Left lobe of liver (tissue), 2 donors: Measurements from ENCODE around the gene PGBD5. TPM values are rescaled to one million over a fixed set of nuclear protein-coding genes. Genes with fewer than 3 reads are reported as not detected.
"Not testable (repeated sequence)": the region's sequence is repeated elsewhere in the genome, so short reads cannot be mapped to it uniquely, and the experiment has no call there.

Experiments
- ATAC-seq: fragments of 200-7000 bp; cut with Tn5 transposase; one replicate; pipeline ENCODE4 v1.9.1; 2020; ENCODE audit warnings: mild to moderate bottlenecking, moderate library complexity
- DNase-seq: peaks from one replicate; pipeline ENCODE4 v3.0.0-alpha.2; 2020; ENCODE audit warnings: low spot score
- total RNA-seq: library from RNA; stranded (reverse); gene quantifications from one replicate; pipeline ENCODE4 v1.2.1, GENCODE V29; 2021
- donor health status: DM: no; HTN: no; CAD: no; lungs with moderate emphysema.
- donor health status: DM: no; HTN: yes; CAD: no.

PGBD5 gene
- total RNA-seq, 1 donor from 2014 or later = 7.5 TPM

DNA sequence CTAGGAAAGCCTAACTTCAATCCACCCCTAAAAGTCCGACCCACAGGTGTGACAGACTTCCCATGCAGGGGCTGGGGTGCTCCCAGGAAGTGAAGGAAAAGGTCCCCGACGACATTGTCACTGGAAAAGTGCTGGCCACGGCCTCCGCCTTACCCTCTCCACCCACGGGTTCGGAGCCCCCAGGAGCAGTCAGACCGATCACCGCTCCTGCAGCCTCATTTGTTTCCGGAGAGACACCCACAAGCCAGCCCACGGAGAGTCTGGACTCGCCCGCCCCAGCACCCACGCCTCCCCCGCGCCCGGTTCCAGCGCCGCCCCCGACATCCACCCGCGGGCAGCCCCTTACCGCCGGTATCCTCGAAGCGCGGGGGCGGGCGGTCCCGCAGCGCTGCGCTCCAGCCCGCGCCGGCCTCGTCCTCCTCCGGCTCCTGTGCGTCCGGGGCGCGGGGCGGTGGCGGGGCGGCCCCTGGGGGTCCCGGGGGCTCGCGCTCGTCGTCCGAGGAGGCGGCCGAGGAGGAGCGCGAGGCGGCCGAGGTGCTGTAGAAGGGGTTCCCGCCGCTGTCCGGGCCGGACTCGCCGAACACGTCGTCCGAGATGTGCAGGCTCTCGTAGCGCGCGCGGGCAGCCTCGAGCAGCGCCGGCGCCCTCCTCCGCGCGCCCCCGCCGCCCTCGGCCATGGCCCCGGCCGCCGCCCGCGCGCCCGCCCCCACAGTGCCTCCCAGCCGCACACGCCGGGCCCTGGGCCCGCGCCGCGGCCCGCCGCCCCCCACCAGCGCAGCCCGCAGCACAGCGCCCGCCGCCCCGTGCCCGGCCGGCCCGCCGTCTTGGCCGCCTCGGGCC, 660 bp downstream of the PGBD5 start:
- no peak for ATAC-seq

DNA sequence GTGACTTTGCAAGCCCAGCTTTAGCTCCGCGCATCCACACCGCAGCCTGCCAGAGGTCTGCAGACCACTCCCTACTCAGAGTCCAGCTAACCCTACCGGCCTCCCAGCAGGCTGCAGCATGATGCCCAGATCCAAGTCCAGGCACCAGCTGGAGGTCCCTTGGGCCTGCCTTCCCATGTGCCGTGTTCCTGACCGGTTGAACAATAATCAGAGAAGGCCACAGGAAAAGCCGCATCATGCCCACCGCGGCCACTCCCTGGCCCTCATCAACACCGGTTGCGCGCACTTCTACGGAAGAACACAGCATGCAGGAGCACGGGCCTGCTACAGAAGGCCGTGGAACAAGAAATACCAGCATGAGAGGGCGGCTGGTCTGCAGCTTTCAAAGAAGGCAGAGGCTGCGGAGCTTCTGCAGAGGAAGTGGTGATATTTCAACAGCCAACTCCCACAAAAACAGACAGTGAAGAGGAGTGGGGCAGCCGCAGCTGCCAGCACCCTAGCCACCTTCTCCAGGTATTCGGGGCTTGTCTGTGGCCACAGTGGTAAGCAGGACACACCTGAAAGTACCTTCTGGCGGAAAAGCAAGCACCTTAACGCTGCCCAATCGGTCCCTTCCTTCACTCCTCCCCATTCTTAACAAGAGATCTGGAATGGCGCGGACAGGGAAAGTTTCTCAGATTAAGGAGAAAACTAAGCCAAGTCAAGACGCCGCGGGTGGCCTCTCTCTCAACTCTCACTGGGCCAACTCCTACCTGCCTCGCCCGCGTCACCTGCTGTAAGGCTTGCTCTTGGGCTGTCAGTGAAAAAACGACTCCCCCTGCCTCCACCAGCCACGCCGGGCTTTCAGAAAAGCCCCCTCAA, 1.5 kb downstream of the PGBD5 start:
- DNase-seq (no peak), ATAC-seq (no peak)

More for the DNA sequence above, 660 bp downstream of the PGBD5 start:
- no peak for DNase-seq

DNA sequence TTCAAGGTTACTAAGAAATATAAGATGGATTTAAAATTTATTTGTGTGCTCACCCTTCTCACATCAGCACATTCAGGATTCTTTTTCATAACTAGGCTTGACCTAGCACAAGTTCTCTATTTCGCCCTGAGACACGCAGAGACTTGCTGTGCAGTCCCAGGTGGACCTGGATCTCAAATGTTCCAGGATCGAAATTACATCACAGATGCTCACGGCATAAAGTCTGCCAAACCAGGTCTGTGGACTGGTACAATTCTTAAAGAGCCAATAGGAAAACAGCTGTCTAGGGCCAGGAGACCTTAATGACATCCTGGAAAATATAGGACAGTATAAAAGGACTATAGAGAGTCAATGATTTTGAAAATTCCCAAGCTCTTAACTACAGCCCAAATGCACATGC, 2.2 kb downstream of the PGBD5 start:
- ATAC-seq (no peak), DNase-seq (no peak)

DNA sequence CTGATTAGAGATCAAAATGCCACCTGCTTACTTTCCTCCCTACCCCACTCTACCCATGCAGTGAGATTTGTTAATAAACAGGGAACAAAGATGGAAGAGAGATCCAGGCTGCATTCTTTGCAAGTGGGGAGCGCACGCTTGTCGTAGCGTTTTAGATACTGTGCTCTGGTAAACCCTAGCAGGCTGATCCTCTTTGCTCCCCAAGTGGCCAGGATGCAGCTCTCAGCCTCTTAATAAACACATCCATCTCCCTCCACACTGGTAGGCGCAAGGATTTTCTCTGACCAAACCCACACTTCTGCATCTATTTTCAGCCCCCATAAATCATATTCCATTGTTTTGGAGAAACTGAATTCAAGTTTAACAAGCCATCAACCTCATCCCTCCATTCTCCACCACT, 2.9 kb downstream of the PGBD5 start:
- DNase-seq (no peak), ATAC-seq (no peak)

DNA sequence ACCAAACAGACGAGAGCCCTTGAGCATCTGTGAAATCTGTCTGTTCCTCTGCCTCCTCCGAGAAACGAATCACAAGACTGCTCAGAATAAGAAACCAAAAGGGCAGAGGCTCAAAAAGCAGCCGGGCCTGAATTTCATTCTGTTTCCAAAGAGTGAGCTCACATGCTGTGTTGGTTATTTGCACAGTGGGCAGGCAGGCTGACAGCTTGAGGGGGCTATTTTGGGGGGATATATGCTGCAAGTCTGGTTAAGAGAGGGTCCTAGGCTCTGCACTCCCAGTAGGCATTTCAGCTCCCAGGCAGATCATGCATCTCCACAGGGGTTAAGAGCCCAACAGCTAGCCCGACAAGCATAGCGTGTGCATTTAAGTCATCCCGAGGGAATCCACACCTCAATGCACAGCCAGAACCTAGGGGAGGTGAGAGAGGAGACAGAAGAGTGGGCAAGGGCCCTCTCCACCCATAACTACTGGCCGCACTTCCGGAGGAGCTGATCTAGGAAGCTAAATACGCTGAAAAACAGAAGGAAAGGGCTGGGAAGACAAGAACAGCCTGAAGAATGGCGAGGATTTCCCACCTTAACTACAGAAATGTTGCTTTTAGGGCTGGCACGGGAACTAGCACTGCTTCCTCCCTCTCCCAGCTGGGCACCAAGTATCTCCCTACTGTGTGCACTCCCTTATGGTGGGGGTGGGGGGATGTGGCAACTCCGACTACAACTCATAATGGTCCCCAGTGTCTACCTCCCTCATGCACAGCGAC, 3.7 kb downstream of the PGBD5 start:
- no peak for DNase-seq
- ATAC-seq = no peak

DNA sequence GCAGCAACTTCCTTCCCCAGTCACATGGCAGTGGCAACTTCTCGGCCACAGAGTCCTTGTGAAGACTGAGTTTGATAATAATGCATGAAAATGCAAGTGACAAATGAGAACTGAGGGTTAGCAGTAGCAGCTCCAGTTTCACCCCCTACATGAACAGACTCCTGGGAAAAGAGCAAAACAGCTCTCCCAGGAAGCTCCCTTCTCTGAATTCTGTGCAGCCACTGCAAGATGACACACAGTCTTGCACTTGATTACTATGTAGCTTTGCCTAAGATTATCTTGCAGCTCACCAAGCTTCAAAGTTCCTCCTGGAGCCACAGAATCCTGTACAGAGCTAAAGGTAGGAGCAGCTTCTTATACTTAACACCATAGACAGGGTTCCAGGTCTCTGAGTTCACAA, 4.7 kb downstream of the PGBD5 start:
- DNase-seq (no peak), ATAC-seq (no peak)

DNA sequence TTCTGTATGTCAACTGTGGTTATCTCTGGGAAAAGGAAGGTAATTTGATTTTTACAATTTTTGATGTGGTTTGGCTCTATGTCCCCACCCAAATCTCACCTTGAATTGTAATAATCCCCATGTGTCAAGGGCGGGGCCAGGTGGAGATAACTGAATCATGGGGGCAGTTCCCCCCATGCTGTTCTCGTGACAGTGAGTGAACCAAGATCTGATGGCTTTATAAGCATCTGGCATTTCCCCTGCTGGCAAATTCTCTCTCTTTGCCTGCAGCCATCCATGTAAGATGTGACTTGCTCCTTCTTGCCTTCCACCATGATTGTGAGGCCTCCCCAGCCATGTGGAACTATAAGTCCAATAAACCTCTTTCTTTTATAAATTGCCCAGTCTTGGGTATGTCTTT, 5.8 kb downstream of the PGBD5 start:
- not testable (repeated sequence) for DNase-seq, ATAC-seq

DNA sequence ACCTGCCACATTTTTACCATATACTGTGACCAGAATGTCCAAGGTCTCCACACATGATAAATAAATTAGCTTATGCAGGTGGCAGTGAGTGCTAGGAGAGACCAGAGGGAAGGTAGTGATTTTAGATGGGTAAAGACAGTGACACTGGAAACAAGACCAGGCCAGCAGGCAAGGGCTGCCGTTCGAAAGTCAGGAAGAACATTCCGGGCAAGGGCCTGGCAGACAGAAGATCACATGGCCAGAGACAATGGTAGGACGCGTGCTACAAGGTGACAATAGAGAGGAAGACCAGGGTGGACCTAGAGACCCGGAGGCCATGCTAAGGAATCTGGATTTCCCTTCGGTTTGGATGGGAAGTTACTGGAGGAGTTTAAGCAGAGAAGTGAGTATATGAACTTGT, 9.7 kb downstream of the PGBD5 start:
- no peak for DNase-seq
- no peak for ATAC-seq

DNA sequence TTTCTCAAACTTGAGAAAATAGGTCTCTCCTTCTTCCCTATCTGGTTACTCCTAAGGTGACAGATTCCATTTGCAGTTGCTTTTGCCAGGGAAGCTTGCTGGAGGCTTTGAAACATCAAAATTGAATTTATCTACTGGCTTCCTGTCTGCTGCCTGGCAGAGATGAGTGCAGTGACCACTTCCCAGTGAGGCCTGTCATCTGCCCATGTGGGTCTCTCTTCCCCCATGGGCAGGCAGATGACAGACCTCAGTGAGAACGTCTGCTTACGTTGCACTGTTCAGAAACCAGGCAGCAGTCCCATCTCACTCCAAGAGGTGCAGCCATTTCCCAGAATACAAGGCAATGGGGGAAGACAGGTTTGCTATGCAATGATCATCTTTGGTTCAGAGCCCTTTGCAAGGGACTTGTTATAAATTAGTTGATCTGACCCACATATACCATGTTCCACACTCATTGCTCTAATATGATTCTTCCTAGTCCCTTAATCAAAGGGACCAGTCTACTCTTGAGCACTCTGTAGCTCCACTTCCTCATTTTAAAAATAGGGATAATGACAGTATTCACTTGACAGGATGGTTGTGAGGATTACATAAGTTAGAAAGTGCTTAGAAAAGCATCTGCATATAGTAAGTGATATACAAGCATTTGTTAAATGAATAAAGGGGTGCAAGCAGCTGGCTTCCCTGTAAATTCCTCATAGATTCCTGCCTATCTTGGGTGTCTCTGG, 10.6 kb downstream of the PGBD5 start:
- ATAC-seq (no peak), DNase-seq (no peak)

DNA sequence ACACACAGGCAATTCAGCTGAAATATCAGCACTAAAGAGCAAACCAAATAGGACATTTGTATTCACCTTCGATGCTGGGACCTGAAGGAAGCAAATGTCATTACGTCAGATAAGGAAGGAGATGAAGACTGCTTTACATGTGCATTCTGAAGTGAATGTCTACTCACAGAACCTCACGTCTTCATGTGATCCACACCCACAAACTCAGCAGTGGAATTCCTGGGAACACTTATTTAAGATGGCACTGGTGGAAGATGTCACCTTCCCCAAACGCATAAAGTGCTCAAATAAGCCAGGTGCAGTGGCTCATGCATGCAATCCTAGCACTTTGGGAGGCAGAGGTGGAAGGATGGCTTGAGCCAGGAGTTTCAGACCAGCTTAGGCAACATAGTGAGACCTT, 11.4 kb downstream of the PGBD5 start:
- ATAC-seq (no peak), DNase-seq (no peak)

DNA sequence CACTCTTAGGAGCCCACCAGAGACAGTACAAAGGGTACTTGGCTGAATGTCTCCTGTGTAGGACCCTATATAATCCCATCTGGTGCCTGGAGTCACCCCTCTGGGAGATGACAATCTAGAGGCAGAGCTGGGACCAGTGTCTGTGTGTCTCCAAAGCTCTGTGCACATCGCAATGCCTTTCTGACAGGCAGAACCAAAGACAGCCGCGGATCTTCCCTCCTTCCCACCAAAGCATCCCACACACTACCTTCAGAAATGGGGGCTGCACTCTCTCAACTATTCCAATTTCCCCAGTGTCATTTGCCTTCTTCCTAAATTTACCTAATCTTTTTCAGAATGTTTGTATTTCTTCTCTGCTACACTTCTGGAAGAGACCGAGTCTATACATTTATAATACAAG, 12.0 kb downstream of the PGBD5 start:
- DNase-seq (no peak), ATAC-seq (no peak)

DNA sequence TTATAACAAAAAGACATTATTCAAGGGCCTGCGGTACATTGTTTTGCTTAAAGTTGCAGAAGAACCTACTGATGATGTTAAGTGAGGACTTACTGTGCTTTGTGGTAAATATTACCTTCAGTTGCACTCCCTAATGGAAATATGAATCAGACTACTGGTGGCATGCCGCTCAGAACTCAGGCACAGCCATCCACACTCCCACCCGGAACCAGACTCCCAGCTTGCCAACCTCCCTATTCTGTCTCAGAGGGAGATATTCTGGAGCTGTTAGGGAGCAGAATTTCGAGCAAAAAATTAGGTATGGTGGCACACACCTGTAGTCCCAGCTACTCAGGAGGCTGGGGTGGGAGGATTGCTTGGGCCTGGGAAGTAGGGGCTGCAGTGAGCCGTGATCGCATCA, 13.1 kb downstream of the PGBD5 start:
- DNase-seq (no peak), ATAC-seq (no peak)

DNA sequence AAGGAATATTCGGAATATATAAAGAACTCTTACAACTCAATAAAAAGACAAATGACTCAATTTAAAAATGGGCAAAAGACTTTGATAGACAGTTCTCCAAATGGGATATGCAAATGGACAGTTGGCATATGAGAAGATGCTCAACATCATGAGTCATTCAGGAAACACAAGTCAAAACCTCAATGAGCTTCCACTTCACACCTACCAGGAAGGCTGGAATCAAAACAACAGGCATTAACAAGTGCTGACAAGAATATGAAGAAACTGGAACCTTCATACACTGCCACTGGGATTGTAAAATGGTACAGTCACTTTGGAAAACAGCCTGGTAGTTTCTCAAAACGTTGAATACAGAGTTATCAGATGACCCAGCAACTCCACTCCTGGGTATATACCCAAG, 17.2 kb downstream of the PGBD5 start:
- no peak for ATAC-seq
- no peak for DNase-seq

DNA sequence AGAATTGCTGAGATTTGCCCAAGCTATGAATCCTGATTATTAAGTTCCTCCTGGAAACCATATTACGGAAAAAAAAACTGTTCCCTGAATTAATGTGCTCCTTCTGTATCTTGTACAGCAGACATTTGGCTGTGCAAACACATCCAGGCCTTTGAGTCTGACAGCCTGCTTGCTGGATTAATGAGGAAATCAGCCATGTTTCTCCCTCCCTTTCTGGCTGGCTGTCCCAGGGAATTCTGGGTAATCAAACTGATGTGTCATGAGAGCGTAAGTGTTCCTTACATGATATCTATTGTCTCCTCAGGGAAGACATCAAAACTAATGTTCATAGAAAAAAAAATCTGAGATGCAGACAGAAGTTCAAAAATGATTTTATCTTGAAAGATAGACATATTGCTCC, 18.8 kb downstream of the PGBD5 start:
- ATAC-seq (no peak), DNase-seq (no peak)

DNA sequence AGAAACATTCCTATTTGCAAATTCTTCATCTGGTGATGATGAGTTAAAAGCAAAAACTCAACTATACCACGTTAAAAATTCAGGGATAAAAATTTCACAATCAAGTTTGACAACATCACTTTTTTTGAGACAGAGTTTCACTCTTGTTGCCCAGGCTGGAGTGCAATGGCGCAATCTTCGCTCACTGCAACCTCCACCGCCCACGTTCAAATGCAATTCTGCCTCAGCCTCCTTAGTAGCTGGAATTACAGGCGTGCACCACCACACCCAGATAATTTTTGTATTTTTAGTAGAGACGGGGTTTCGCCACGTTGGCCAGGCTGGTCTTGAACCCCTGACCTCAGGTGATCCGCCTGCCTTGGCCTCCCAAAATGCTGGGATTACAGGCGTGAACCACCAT, 19.4 kb downstream of the PGBD5 start:
- ATAC-seq, DNase-seq: not testable (repeated sequence)

DNA sequence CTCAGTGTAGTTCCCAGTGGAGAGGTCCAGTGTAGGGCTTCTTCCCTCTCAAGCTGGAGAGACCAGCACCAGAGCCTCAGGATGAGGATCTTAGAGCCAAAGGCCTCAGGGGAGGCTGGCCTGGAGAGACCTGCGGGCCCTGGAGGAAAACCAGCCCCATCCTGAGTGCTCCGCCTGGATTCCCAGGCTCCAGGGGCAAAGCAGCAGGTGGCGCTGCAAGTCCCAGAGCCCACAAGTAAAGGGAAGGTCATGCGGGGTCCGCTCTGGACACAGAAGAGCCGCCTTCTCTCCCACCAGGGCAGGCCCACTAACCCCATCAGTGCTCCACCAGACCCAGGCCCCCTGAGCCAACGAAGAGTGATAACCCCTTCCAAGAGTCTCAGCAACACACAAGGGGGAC, 22.7 kb downstream of the PGBD5 start:
- ATAC-seq (no peak), DNase-seq (no peak)

DNA sequence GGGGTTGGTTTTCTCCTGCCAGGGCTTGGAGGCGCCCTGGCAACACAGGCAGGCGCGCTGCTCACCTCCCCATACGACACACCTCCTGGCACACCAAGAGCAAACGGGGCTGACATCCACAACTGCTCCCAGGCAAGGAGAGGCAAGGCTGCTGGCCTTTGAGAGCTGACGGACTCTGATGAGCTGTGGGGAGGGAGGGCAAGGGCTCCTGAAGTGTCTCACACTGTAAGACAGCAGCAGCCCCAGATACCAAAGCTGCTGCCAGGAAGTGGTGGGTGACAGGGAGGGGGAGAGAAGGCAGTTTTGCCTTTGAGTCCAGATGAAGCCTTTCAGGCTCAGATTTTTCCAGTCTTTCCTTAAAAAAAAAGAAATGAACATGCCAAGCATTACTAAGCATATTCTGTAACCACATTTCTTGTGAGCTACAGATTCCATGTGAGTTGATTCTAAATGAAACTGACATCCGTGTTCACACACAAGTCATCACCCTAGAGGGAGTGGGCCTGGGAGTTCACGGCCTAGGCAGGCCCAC, 24.3 kb downstream of the PGBD5 start:
- DNase-seq (no peak), ATAC-seq (no peak)

DNA sequence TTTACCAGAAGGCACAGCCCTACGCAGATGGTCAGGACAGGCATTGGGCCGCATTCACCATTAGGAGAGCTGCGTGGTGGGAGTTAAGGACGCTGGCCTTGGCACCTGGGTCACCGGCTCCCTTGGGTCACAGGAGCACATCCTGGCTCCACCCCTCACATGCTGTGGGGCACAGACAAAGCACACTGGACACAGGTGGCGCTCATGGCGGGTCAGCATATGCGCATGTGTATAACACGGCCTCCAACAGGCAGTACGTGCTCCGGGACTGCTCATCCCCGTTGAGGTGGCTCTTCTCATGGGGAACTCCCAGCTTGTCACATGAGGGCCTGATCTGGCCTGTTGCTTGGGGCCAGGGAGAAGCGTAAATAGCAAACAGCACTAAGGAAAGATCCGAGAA, 25.0 kb downstream of the PGBD5 start:
- no peak for ATAC-seq
- no peak for DNase-seq

DNA sequence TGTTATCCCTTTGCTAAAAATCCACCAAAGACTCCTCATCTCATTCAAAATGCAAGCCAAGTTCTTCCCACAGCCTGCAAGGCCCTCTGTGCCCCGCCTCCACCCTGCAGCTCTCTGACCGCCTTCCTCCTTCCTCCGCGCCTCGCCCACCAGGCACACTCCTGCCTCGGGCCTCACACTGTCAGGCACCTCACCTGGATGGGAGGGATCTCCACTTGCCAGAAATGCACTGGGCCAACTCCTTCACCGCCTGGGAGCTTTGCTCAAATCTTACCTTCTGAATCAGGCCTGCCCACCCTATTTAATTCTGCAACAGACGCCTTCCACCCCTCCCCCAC, 26.2 kb downstream of the PGBD5 start:
- ATAC-seq (no peak), DNase-seq (no peak)

DNA sequence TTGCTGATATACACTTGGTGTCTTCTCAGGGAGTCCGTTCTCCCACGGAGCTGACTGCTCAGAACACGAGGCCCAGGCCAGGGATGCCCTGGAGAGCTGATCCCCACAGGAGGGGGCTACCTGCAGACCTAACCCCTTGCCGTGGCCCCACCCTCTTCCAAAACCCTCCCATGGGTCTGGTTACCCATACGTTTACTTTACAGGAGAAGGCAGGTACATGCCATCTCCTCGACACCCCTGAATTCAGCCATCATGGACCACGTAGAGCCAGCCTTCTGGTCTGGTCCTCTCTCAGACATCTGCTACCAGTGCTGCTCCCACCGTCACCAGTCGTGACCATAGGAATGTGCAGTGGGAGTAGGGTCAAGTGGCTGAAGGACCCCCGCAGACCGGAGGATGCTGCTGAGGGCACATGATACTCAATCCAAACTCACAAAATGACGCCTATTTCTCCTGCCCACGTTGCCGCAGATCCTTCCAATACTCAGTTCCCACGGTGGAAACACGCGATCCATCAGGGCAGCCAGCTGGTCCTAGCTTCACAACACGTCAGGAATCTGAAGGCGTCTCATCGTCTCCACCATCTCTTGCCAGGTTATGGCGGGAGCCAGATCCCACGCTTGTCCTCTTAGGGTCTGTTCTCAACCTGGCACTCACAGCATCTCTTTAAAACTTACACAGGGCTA, 26.7 kb downstream of the PGBD5 start:
- ATAC-seq (no peak), DNase-seq (no peak)
